Hepatocyte (in vitro differentiated cells): ENCODE data around the gene OSCP1.

ENCODE experiments used
- CTCF ChIP-seq: fragments of 200-600 bp; sonication (generic); IDR thresholded peaks from 2 replicates; pipeline ENCODE4 v1.5.1; 2016; ENCODE audit warnings: antibody characterized with exemption, mild to moderate bottlenecking; ENCODE audit not compliant: poor library complexity
- EZH2 ChIP-seq: fragments of 200-600 bp; sonication (generic); IDR thresholded peaks from 2 replicates; pipeline ENCODE4 v1.6.1; 2016; ENCODE audit warnings: antibody characterized with exemption, mild to moderate bottlenecking, borderline replicate concordance

GRCh38 chr1:36383240-36383639, 67.0 kb downstream of the OSCP1 start:
- TF ChIP-seq CTCF (no peak), EZH2 (no peak)
